Psoas muscle (tissue), 8 donors: ENCODE results near the gene ZNF385B. TPM values are rescaled to one million over a fixed set of nuclear protein-coding genes. Genes with fewer than 3 reads are reported as not detected.

Source experiments
- ATAC-seq, 4 donors: fragments of 200-7000 bp; cut with Tn5 transposase; one replicate each; pipeline ENCODE4 v1.9.1; 2020; ENCODE audit warnings: moderate library complexity in 3 of 4, mild to moderate bottlenecking in 2 of 4
- DNase-seq, 2 donors: peaks; one replicate each; pipeline ENCODE4 v3.0.0-alpha.2; 2020
- H3K27ac ChIP-seq: fragments of 200-600 bp; one replicate; pipeline ENCODE4 v1.8.0; 2022
- H3K27me3 ChIP-seq, 3 donors: fragments of 200-600 bp in 1 of 3; one replicate each; pipeline versions ENCODE4 v1.6.1 to v1.8.0; 2013 to 2022; ENCODE audit warnings: low read length in 2 of 3, mild to moderate bottlenecking in 2 of 3, moderate library complexity in 1 of 3; ENCODE audit not compliant: insufficient read depth in 3 of 3
- H3K36me3 ChIP-seq, 2 donors: fragments of 200-600 bp in 1 of 2; one replicate each; pipeline versions ENCODE4 v1.6.1 to v1.8.0; 2013 to 2022; ENCODE audit warnings: low read depth in 1 of 2, mild to moderate bottlenecking in 1 of 2, moderate library complexity in 1 of 2; ENCODE audit not compliant: insufficient read depth in 1 of 2
- H3K4me1 ChIP-seq: fragments of 200-600 bp; one replicate; pipeline ENCODE4 v1.8.0; 2022
- H3K4me3 ChIP-seq: fragments of 200-600 bp; one replicate; pipeline ENCODE4 v1.8.0; 2022; ENCODE audit warnings: mild to moderate bottlenecking
- H3K9me3 ChIP-seq: fragments of 200-600 bp; one replicate; pipeline ENCODE4 v1.8.0; 2022
- CTCF ChIP-seq: fragments of 200-600 bp; IDR thresholded peaks from one replicate; pipeline ENCODE4 v1.8.0; 2022; ENCODE audit warnings: antibody characterized with exemption
- WGBS, 3 donors: extraction: QIAGEN DNeasy Blood & Tissue Kit; methylation state at CpG; one replicate each; pipeline versions ENCODE4 v1.1.6 to v1.1.7; 2013; 5-methylcytosine and 5-hydroxymethylcytosine counted together
- intact Hi-C, 2 donors: fragments of 100-400 bp; cut with DNase I; formaldehyde crosslinking; loops; one replicate each; pipeline versions ENCODE4 v1.11.0 to v1.14.2; 2022
- polyA plus RNA-seq, 3 donors: library from polyadenylated mRNA; stranded (reverse); fragments of 200-250 nt; gene quantifications; one replicate each; pipeline ENCODE4 v1.2.3, GENCODE V29; 2013
- total RNA-seq, 4 donors: library from RNA; stranded (reverse); fragmentation: NEBNext Ultra II Directional in 2 of 4; extraction: Animal tissue kit (Norgen Biotek cat#: 25700) in 2 of 4; gene quantifications; one replicate each; pipeline versions ENCODE4 v1.2.1 to v1.2.4, GENCODE V29; 2021 to 2023
- donor health status: healthy with polysubstance abuse.
- donor health status: DM: no; HTN: no; CAD: no; lungs with moderate emphysema.
- donor health status: Bipolar disorder and iron deficiency.
- donor health status: healthy.
- donor health status: DM: yes; HTN: yes; CAD: no.
- donor health status: DM: no; HTN: no; CAD: no.
- donor health status: DM: no; HTN: no; CAD: no.
- donor health status: DM: yes; HTN: yes; CAD: no.

ZNF385B gene
- total and polyA plus RNA-seq, 7 donors: 8.8 to 42.9 (median 18.1) TPM

- peaks cover 15% of the 10 kb centered on the region for H3K4me1 ChIP-seq
- H3K4me3 ChIP-seq: peak overlapping the region; percentile 81
- H3K27ac ChIP-seq: no peak overlapping the region
- H3K9me3 ChIP-seq: no peaks in the 10 kb centered on the region
- peaks cover 0 to 3% (median 0%) of the 10 kb centered on the region in 3 donors for H3K27me3 ChIP-seq
- no peak for TF ChIP-seq CTCF
- intact Hi-C loops: no loop called here
- DNase-seq (no peak), ATAC-seq (no peak)
- no peaks in the 10 kb centered on the region for H3K36me3 ChIP-seq
- 76 to 88% (median 86%) methylated on average over 1 of the region's 1 CpG for WGBS, 3 donors
These were observed 1.9 kb downstream of the ZNF385B start for GRCh38 chr2:179859523-179859922.

- TF ChIP-seq CTCF: no peak
- H3K4me1 ChIP-seq: peaks cover 15% of the 10 kb centered on the region
- ATAC-seq: no peak
- peak overlapping the region; percentile 31 for H3K27ac ChIP-seq
- intact Hi-C loops: no loop called here
- DNase-seq: no peak
- peaks cover 0 to 3% (median 0%) of the 10 kb centered on the region in 3 donors for H3K27me3 ChIP-seq
- no peak overlapping the region for H3K4me3 ChIP-seq
- H3K36me3 ChIP-seq: no peaks in the 10 kb centered on the region
- 47 to 67% (median 50%) methylated on average over 4 of the region's 4 CpGs for WGBS, 3 donors
- H3K9me3 ChIP-seq: no peaks in the 10 kb centered on the region
These were observed 4.2 kb downstream of the ZNF385B start for GRCh38 chr2:179857236-179857635.

GRCh38 chr2:179856205-179856604 lies 5.2 kb downstream of the ZNF385B start:
- Histone ChIP-seq H3K4me1 (peaks cover 8% of the 10 kb centered on the region), H3K36me3 (no peaks in the 10 kb centered on the region), H3K4me3 (no peak overlapping the region), H3K27ac (no peak overlapping the region), H3K9me3 (no peaks in the 10 kb centered on the region), H3K27me3 (peaks cover 0 to 3% (median 0%) of the 10 kb centered on the region in 3 donors)
- 45 to 60% (median 57%) methylated on average over 5 of the region's 5 CpGs for WGBS, 3 donors
- intact Hi-C loops: no loop called here
- ATAC-seq: no peak
- TF ChIP-seq CTCF: no peak
- DNase-seq: no peak

- TF ChIP-seq CTCF: no peak
- intact Hi-C loops: no loop called here
- no peaks in the 10 kb centered on the region for H3K27me3 ChIP-seq
These were observed 5.7 kb downstream of the ZNF385B start for GRCh38 chr2:179855673-179856072.

GRCh38 chr2:179854891-179855290 lies 6.5 kb downstream of the ZNF385B start:
- no peaks in the 10 kb centered on the region for H3K27me3 ChIP-seq
- H3K9me3 ChIP-seq: no peaks in the 10 kb centered on the region
- DNase-seq: no peak
- H3K27ac ChIP-seq: no peak overlapping the region
- no peak overlapping the region for H3K4me3 ChIP-seq
- ATAC-seq: no peak
- peaks cover 8% of the 10 kb centered on the region for H3K4me1 ChIP-seq
- H3K36me3 ChIP-seq: no peaks in the 10 kb centered on the region
- 66 to 85% (median 80%) methylated on average over 3 of the region's 3 CpGs for WGBS, 3 donors
- TF ChIP-seq CTCF: no peak
- intact Hi-C loops: no loop called here

More at GRCh38 chr2:179855673-179856072, 5.7 kb downstream of the ZNF385B start:
- Histone ChIP-seq H3K4me3 (no peak overlapping the region), H3K36me3 (no peaks in the 10 kb centered on the region), H3K4me1 (peaks cover 8% of the 10 kb centered on the region), H3K27ac (no peak overlapping the region), H3K9me3 (no peaks in the 10 kb centered on the region)
- no peak for ATAC-seq
- 94 to 98% (median 97%) methylated on average over 1 of the region's 1 CpG for WGBS, 3 donors
- DNase-seq: no peak
